HepG2 (cell line): ENCODE results near the gene PDILT. TPM values are rescaled to one million over a fixed set of nuclear protein-coding genes. Genes with fewer than 3 reads are reported as not detected.

Experiments
- AGO1 ChIP-seq: fragments of 200-400 bp; formaldehyde crosslinking; IDR thresholded peaks from 2 replicates; pipeline ENCODE4 v1.6.1; 2017; ENCODE audit warnings: mild to moderate bottlenecking, low read depth, low read length, moderate library complexity; ENCODE audit not compliant: poor library complexity, severe bottlenecking
- ATF1 ChIP-seq: IDR thresholded peaks from 2 replicates; pipeline ENCODE4 v1.6.1; 2016; ENCODE audit warnings: mild to moderate bottlenecking, control low read depth
- ATF2 ChIP-seq: sonication (generic); formaldehyde crosslinking; IDR thresholded peaks from 2 replicates; pipeline ENCODE4 v1.4.0; 2020; ENCODE audit warnings: missing genetic modification reagents
- FOXO1 ChIP-seq: sonication (generic); formaldehyde crosslinking; IDR thresholded peaks from 2 replicates; pipeline ENCODE4 v1.4.0; 2020; ENCODE audit warnings: missing genetic modification reagents
- JUN ChIP-seq: sonication (generic); formaldehyde crosslinking; IDR thresholded peaks from 2 replicates; pipeline ENCODE4 v1.4.0; 2020; ENCODE audit warnings: mild to moderate bottlenecking, missing genetic modification reagents
- KLF15 ChIP-seq: sonication (generic); formaldehyde crosslinking; IDR thresholded peaks from 2 replicates; pipeline ENCODE4 v1.8.1; 2023; ENCODE audit warnings: borderline replicate concordance, mild to moderate bottlenecking, inconsistent platforms, missing genetic modification reagents, mixed read lengths
- MIXL1 ChIP-seq: IDR thresholded peaks from 2 replicates; pipeline ENCODE4 v1.6.1; 2016
- MLLT10 ChIP-seq: sonication (generic); formaldehyde crosslinking; IDR thresholded peaks from 2 replicates; pipeline ENCODE4 v1.4.0; 2020; ENCODE audit warnings: missing genetic modification reagents
- NFE2L2 ChIP-seq: fragments of 150-350 bp; IDR thresholded peaks from 2 replicates; pipeline ENCODE4 v1.6.1; 2014; ENCODE audit warnings: low read length
- PAF1 ChIP-seq: IDR thresholded peaks from 2 replicates; pipeline ENCODE4 v1.6.1; 2016; ENCODE audit warnings: missing genetic modification reagents, missing compliant biosample characterization
- SKIL ChIP-seq: sonication (generic); formaldehyde crosslinking; IDR thresholded peaks from 2 replicates; pipeline ENCODE4 v1.8.0; 2022; ENCODE audit warnings: missing genetic modification reagents, mild to moderate bottlenecking, moderate library complexity, borderline replicate concordance
- TAF15 ChIP-seq: fragments of 200-400 bp; formaldehyde crosslinking; IDR thresholded peaks from one replicate; pipeline ENCODE4 v1.6.1; 2018; ENCODE audit warnings: mild to moderate bottlenecking, low read depth, low read length; ENCODE audit not compliant: poor library complexity, severe bottlenecking
- WIZ ChIP-seq: sonication (generic); formaldehyde crosslinking; IDR thresholded peaks from 2 replicates; pipeline ENCODE4 v1.5.1; 2020; ENCODE audit warnings: mild to moderate bottlenecking, missing genetic modification reagents
- ZEB1 ChIP-seq: IDR thresholded peaks from 2 replicates; pipeline ENCODE4 v1.6.1; 2012; ENCODE audit warnings: mild to moderate bottlenecking, low read depth, inconsistent platforms; ENCODE audit not compliant: insufficient replicate concordance
- ZFP91 ChIP-seq: sonication (generic); formaldehyde crosslinking; IDR thresholded peaks from 2 replicates; pipeline ENCODE4 v1.9.0; 2022; ENCODE audit warnings: missing genetic modification reagents, mild to moderate bottlenecking, borderline replicate concordance
- ZHX2 ChIP-seq, 2 experiments: sonication (generic) in 1 of 2; formaldehyde crosslinking in 1 of 2; IDR thresholded peaks; 2 replicates each; pipeline versions ENCODE4 v1.6.1 to v1.9.0; 2014 to 2022; ENCODE audit warnings: antibody characterized with exemption in 1 of 2, borderline replicate concordance in 1 of 2, inconsistent platforms in 1 of 2, low read depth in 1 of 2, missing genetic modification reagents in 1 of 2
- ZNF333 ChIP-seq: sonication (generic); formaldehyde crosslinking; IDR thresholded peaks from 2 replicates; pipeline ENCODE4 v1.4.0; 2020; ENCODE audit warnings: mild to moderate bottlenecking, missing genetic modification reagents, borderline replicate concordance
- ZNF468 ChIP-seq: sonication (generic); formaldehyde crosslinking; IDR thresholded peaks from 2 replicates; pipeline ENCODE4 v1.8.0; 2022; ENCODE audit warnings: mild to moderate bottlenecking, moderate library complexity, missing genetic modification reagents
- polyA plus RNA-seq, 8 experiments: library from polyadenylated mRNA; depleted of rRNA in 3 of 8; stranded (reverse) in 7 of 8; unstranded in 1 of 8; fragments of >200 nt; fragmentation: Illumina TruSeq in 4 of 8; extraction: Trizol in 4 of 8; gene quantifications; 2 replicates each; pipeline versions ENCODE4 v1.2.1 to v1.2.3, GENCODE V29; 2011 to 2016; ENCODE audit warnings: low read depth in 4 of 8, missing spikeins in 1 of 8, mixed read lengths in 1 of 8; ENCODE audit not compliant: insufficient read depth in 1 of 8
- total RNA-seq, 5 experiments: library from RNA; depleted of rRNA; stranded (reverse); fragments of >200 nt; fragmentation: Illumina TruSeq; extraction: Trizol; gene quantifications; 2 replicates each; pipeline ENCODE4 v1.2.3, GENCODE V29; 2016; ENCODE audit warnings: low read depth in 1 of 5

PDILT gene
- total and polyA plus RNA-seq, 2 of the 13 experiments (the other 11 are each of a cell fraction or from before 2014, with no cell fraction given): not detected

- no peak for TF ChIP-seq SKIL (CRISPR knock-in tag)
- TF ChIP-seq ZNF468: no peak
- TF ChIP-seq ATF2: peak; percentile 86; the same call in 1 of the 2 replicates
- no peak; the same call in 1 of the 2 replicates for TF ChIP-seq WIZ (CRISPR knock-in tag)
- TF ChIP-seq ATF1: no peak
- TF ChIP-seq MIXL1: peak; percentile 91
- TF ChIP-seq PAF1 (CRISPR knock-in tag): no peak
- no peak for TF ChIP-seq ZHX2 (IDR thresholded peaks at IDR 0.05; ENCODE audit: low read depth)
- 0 out of 2 replicates have a peak, but pooled peaks have one; percentile 27 for TF ChIP-seq ZHX2 (CRISPR knock-in tag; IDR thresholded peaks at IDR 0.05; ENCODE audit: borderline replicate concordance)
- TF ChIP-seq NFE2L2: no peak
- no peak for TF ChIP-seq ZNF333 (CRISPR knock-in tag)
- no peak for TF ChIP-seq MLLT10 (CRISPR knock-in tag)
- no peak for TF ChIP-seq ZEB1
- peak; percentile 79 for TF ChIP-seq FOXO1 (CRISPR knock-in tag)
- no peak for TF ChIP-seq TAF15
- TF ChIP-seq JUN (CRISPR knock-in tag): 0 out of 2 replicates have a peak, but pooled peaks have one; percentile 47
- no peak for TF ChIP-seq KLF15 (CRISPR knock-in tag)
- no peak for TF ChIP-seq AGO1
- TF ChIP-seq ZFP91 (CRISPR knock-in tag): no peak
Observed at GRCh38 chr16:20424129-20424866, 19.8 kb upstream of the PDILT start (continued).
